ENCODE results near the gene LIPC. TPM values are rescaled to one million over a fixed set of nuclear protein-coding genes. Genes with fewer than 3 reads are reported as not detected.

Gene LIPC
- total RNA-seq, 1 experiment from 2014 or later: not detected

- H3K4me3 Mint-ChIP-seq (ENCODE audit: unreplicated experiment): no peak overlapping the region
- DNase-seq (ENCODE audit: unreplicated experiment): no peak
- H3K27me3 Mint-ChIP-seq (ENCODE audit: insufficient read depth, unreplicated experiment): no peaks in the 10 kb centered on the region
- no TSS peak for BruUV-seq (replicated peaks)
- POLR2A ChIA-PET: no interaction called here
- no peak overlapping the region for H3K27ac Mint-ChIP-seq (ENCODE audit: low read depth, unreplicated experiment)
- CTCF ChIA-PET: interaction anchor here (0.5 to 1.1 kb wide), 3 partner anchors 25 to 1573 kb away, joined by 3 to 4 read pairs (median 3); no protein-coding TSS in a partner anchor
- H3K36me3 Mint-ChIP-seq (ENCODE audit: insufficient read depth, unreplicated experiment): no peaks in the 10 kb centered on the region
- intact Hi-C loops (cut with micrococcal nuclease): no loop called here
- H3K4me1 Mint-ChIP-seq (ENCODE audit: insufficient read depth, unreplicated experiment): peaks cover 7% of the 10 kb centered on the region
- no peak for TF ChIP-seq CTCF (IDR thresholded peaks at IDR 0.05; ENCODE audit: unreplicated experiment)
- H3K9me3 Mint-ChIP-seq (ENCODE audit: unreplicated experiment): no peaks in the 10 kb centered on the region
Observed at GRCh38 chr15:58386641-58387040, 45.1 kb upstream of the LIPC start.

- POLR2A ChIA-PET: no interaction called here
Observed at GRCh38 chr15:58387130-58387529, 44.7 kb upstream of the LIPC start.

GRCh38 chr15:58388211-58388610 lies 43.6 kb upstream of the LIPC start:
- CTCF ChIA-PET: interaction anchor here (0.6 kb wide), 1 partner anchor 76 kb away, joined by 3 read pairs; no protein-coding TSS in a partner anchor
- Mint-ChIP-seq H3K4me1 (ENCODE audit: insufficient read depth, unreplicated experiment) (peaks cover 7% of the 10 kb centered on the region), H3K36me3 (ENCODE audit: insufficient read depth, unreplicated experiment) (no peaks in the 10 kb centered on the region), H3K4me3 (ENCODE audit: unreplicated experiment) (no peak overlapping the region), H3K27ac (ENCODE audit: low read depth, unreplicated experiment) (no peak overlapping the region), H3K27me3 (ENCODE audit: insufficient read depth, unreplicated experiment) (no peaks in the 10 kb centered on the region), H3K9me3 (ENCODE audit: unreplicated experiment) (no peaks in the 10 kb centered on the region)
- no TSS peak for BruUV-seq (replicated peaks)
- POLR2A ChIA-PET: no interaction called here
- TF ChIP-seq CTCF (IDR thresholded peaks at IDR 0.05; ENCODE audit: unreplicated experiment): no peak
- DNase-seq (ENCODE audit: unreplicated experiment): no peak
- intact Hi-C loops (cut with micrococcal nuclease): no loop called here

More at GRCh38 chr15:58387130-58387529, 44.7 kb upstream of the LIPC start:
- Mint-ChIP-seq H3K4me1 (ENCODE audit: insufficient read depth, unreplicated experiment) (peaks cover 7% of the 10 kb centered on the region), H3K9me3 (ENCODE audit: unreplicated experiment) (no peaks in the 10 kb centered on the region), H3K36me3 (ENCODE audit: insufficient read depth, unreplicated experiment) (no peaks in the 10 kb centered on the region), H3K27me3 (ENCODE audit: insufficient read depth, unreplicated experiment) (no peaks in the 10 kb centered on the region), H3K4me3 (ENCODE audit: unreplicated experiment) (no peak overlapping the region), H3K27ac (ENCODE audit: low read depth, unreplicated experiment) (no peak overlapping the region)
- CTCF ChIA-PET: no interaction called here
- DNase-seq (ENCODE audit: unreplicated experiment): no peak
- no TSS peak for BruUV-seq (replicated peaks)
- intact Hi-C loops (cut with micrococcal nuclease): no loop called here
- no peak for TF ChIP-seq CTCF (IDR thresholded peaks at IDR 0.05; ENCODE audit: unreplicated experiment)

GRCh38 chr15:58390118-58390517 lies 41.7 kb upstream of the LIPC start:
- Mint-ChIP-seq H3K27me3 (ENCODE audit: insufficient read depth, unreplicated experiment) (no peaks in the 10 kb centered on the region), H3K4me3 (ENCODE audit: unreplicated experiment) (no peak overlapping the region), H3K4me1 (ENCODE audit: insufficient read depth, unreplicated experiment) (peaks cover 9% of the 10 kb centered on the region), H3K9me3 (ENCODE audit: unreplicated experiment) (no peaks in the 10 kb centered on the region), H3K36me3 (ENCODE audit: insufficient read depth, unreplicated experiment) (no peaks in the 10 kb centered on the region), H3K27ac (ENCODE audit: low read depth, unreplicated experiment) (no peak overlapping the region)
- no peak for TF ChIP-seq CTCF (IDR thresholded peaks at IDR 0.05; ENCODE audit: unreplicated experiment)
- DNase-seq (ENCODE audit: unreplicated experiment): no peak
- intact Hi-C loops (cut with micrococcal nuclease): no loop called here
- ChIA-PET CTCF (no interaction called here), POLR2A (no interaction called here)
- BruUV-seq (replicated peaks): no TSS peak

All from MCF 10A (cell line).